GM18858 (cell line): Measurements from ENCODE around the gene TRMT112.
A peak's percentile ranks its signal among the peaks of the same experiment; 100 is the strongest.

Experiments used
- ATAC-seq: cut with Tn5 transposase; IDR thresholded peaks from one replicate; pipeline ENCODE4 v1.9.1; 2021; ENCODE audit not compliant: unreplicated experiment

TRMT112 gene

GRCh38 chr11:64351136-64351631, 33.8 kb upstream of the TRMT112 start:
- no peak for ATAC-seq

GRCh38 chr11:64349404-64349803, 32.0 kb upstream of the TRMT112 start:
- no peak for ATAC-seq

GRCh38 chr11:64349025-64349387, 31.6 kb upstream of the TRMT112 start:
- no peak for ATAC-seq

- ATAC-seq: no peak
These were observed 31.1 kb upstream of the TRMT112 start for GRCh38 chr11:64348383-64349024.

GRCh38 chr11:64347193-64347867, 30.0 kb upstream of the TRMT112 start:
- ATAC-seq: no peak

- no peak for ATAC-seq
These were observed 27.4 kb upstream of the TRMT112 start for GRCh38 chr11:64344787-64345186.

- no peak for ATAC-seq
These were observed 26.6 kb upstream of the TRMT112 start for GRCh38 chr11:64343767-64344559.

GRCh38 chr11:64342869-64343745, 25.7 kb upstream of the TRMT112 start:
- no peak for ATAC-seq

- ATAC-seq: no peak
These were observed 24.8 kb upstream of the TRMT112 start for GRCh38 chr11:64341851-64342791.

GRCh38 chr11:64341429-64341828, 24.1 kb upstream of the TRMT112 start:
- ATAC-seq: no peak

- no peak for ATAC-seq
These were observed 23.4 kb upstream of the TRMT112 start for GRCh38 chr11:64340671-64341335.

- ATAC-seq: no peak
These were observed 22.5 kb upstream of the TRMT112 start, which contains the start of gene CCDC88B for GRCh38 chr11:64339754-64340408. CCDC88B (plus strand) TSS chr11:64340204; CDS start chr11:64340267, 63 bp downstream.

- ATAC-seq: no peak
These were observed 21.9 kb upstream of the TRMT112 start for GRCh38 chr11:64339286-64339685.

GRCh38 chr11:64338716-64339115, 21.4 kb upstream of the TRMT112 start:
- no peak for ATAC-seq

- no peak for ATAC-seq
These were observed 20.3 kb upstream of the TRMT112 start for GRCh38 chr11:64337538-64338249.

- peak; percentile 70 for ATAC-seq
These were observed 17.7 kb upstream of the TRMT112 start for GRCh38 chr11:64334764-64335735.

- ATAC-seq: no peak
These were observed 16.2 kb upstream of the TRMT112 start for GRCh38 chr11:64333556-64333955.
